Measurements from ENCODE around the gene DENND1B. TPM values are rescaled to one million over a fixed set of nuclear protein-coding genes. Genes with fewer than 3 reads are reported as not detected.

Gene DENND1B
- total RNA-seq, 1 experiment from 2014 or later, result 6.3 TPM

GRCh38 chr1:197468543-197469175 is 306.6 kb downstream of the DENND1B start:
- Histone ChIP-seq H3K18ac (ENCODE audit: insufficient read length, low read depth, low read length) (no peak overlapping the region), H3K9ac (ENCODE audit: extremely low read depth, insufficient read length, low read length) (no peak overlapping the region), H3K4me1 (ENCODE audit: insufficient read depth, low read length) (peaks cover 9% of the 10 kb centered on the region), H3K79me1 (ENCODE audit: insufficient read depth, low read depth, low read length, poor library complexity, severe bottlenecking) (no peaks in the 10 kb centered on the region), H2AK5ac (ENCODE audit: insufficient read length, low read length) (no peak overlapping the region), H3T11ph (ENCODE audit: low read length) (no peak overlapping the region), H4K8ac (replicated peaks; ENCODE audit: insufficient read length, low read depth, low read length) (no peak overlapping the region), H3K27ac (ENCODE audit: insufficient read length, low read depth, low read length) (no peak overlapping the region), H3K56ac (ENCODE audit: insufficient read length, low read depth, low read length) (no peak overlapping the region), H3K23me2 (ENCODE audit: insufficient read length, low read depth, low read length, poor library complexity, severe bottlenecking) (no peaks in the 10 kb centered on the region), H2BK20ac (ENCODE audit: low read depth, low read length, poor library complexity, severe bottlenecking) (no peak overlapping the region), H3K4me2 (ENCODE audit: insufficient read depth, insufficient read length, low read length) (no peak overlapping the region), H3K14ac (ENCODE audit: insufficient read depth, low read length) (no peak overlapping the region), H4K91ac (ENCODE audit: insufficient read length, low read depth, low read length) (no peak overlapping the region), H2AFZ (ENCODE audit: low read length) (no peak overlapping the region), H4K5ac (ENCODE audit: insufficient read length, low read depth, low read length) (no peak overlapping the region), H2BK120ac (ENCODE audit: low read depth, low read length, poor library complexity, severe bottlenecking) (no peak overlapping the region), H3K23ac (ENCODE audit: insufficient read length, low read depth, low read length) (no peak overlapping the region), H3K27me3 (ENCODE audit: insufficient read depth, low read length) (no peaks in the 10 kb centered on the region), H3K4ac (ENCODE audit: low read depth, low read length) (no peak overlapping the region), H2BK15ac (ENCODE audit: low read depth, low read length) (no peak overlapping the region), H2BK12ac (ENCODE audit: insufficient read length, low read depth, low read length) (no peak overlapping the region), H3K79me2 (ENCODE audit: insufficient read depth, low read length) (no peaks in the 10 kb centered on the region), H2BK5ac (ENCODE audit: insufficient read length, low read length) (no peak overlapping the region), H4K20me1 (ENCODE audit: control insufficient read depth, insufficient read depth, insufficient read length) (no peaks in the 10 kb centered on the region), H3K9me3 (ENCODE audit: control insufficient read depth, low read depth, low read length) (no peaks in the 10 kb centered on the region)
- peak overlapping the region in 1 of 3 experiments; percentile 58; a peak in 1 of 7 replicates for H3K27ac Mint-ChIP-seq
- no peak for TF ChIP-seq CTCF (conservative IDR thresholded peaks at IDR 0.05)
- H3K36me3 Mint-ChIP-seq (ENCODE audit: insufficient read depth in 1 of 3, low read depth in 3 of 3), result no peaks in the 10 kb centered on the region
- DNase-seq, result no peak
- H3K4me1 Mint-ChIP-seq, result peaks cover 35 to 41% of the 10 kb centered on the region in 2 experiments
- H3K9me3 Mint-ChIP-seq, result no peaks in the 10 kb centered on the region
- no CpG with 5 or more reads among the region's 9 CpGs for WGBS (ENCODE audit: extremely low coverage, insufficient read length, low lambda C conversion rate)
- no peak overlapping the region for H3K4me3 Mint-ChIP-seq
- no peaks in the 10 kb centered on the region for H3K27me3 Mint-ChIP-seq (ENCODE audit: low read depth)
